Measurements from ENCODE around the gene NFIB. TPM values are rescaled to one million over a fixed set of nuclear protein-coding genes. Genes with fewer than 3 reads are reported as not detected.

NFIB gene
- total RNA-seq, 1 donor from 2014 or later = not detected

- peaks cover 1% of the 10 kb centered on the region for H3K4me1 Mint-ChIP-seq (ENCODE audit: low read depth)
- no peak overlapping the region for H3K4me3 Mint-ChIP-seq (ENCODE audit: low read depth)
- H3K9me3 Mint-ChIP-seq = no peaks in the 10 kb centered on the region
- no peak overlapping the region for H3K27ac Mint-ChIP-seq
- intact Hi-C loops (cut with micrococcal nuclease) = no loop called here
- peaks cover 2% of the 10 kb centered on the region for H3K27me3 Mint-ChIP-seq (ENCODE audit: low read depth)
- no peaks in the 10 kb centered on the region for H3K36me3 Mint-ChIP-seq (ENCODE audit: low read depth)
- no peak for DNase-seq (ENCODE audit: low spot score)
Measured at GRCh38 chr9:14214693-14215092, 99.2 kb downstream of the NFIB start.

DNA sequence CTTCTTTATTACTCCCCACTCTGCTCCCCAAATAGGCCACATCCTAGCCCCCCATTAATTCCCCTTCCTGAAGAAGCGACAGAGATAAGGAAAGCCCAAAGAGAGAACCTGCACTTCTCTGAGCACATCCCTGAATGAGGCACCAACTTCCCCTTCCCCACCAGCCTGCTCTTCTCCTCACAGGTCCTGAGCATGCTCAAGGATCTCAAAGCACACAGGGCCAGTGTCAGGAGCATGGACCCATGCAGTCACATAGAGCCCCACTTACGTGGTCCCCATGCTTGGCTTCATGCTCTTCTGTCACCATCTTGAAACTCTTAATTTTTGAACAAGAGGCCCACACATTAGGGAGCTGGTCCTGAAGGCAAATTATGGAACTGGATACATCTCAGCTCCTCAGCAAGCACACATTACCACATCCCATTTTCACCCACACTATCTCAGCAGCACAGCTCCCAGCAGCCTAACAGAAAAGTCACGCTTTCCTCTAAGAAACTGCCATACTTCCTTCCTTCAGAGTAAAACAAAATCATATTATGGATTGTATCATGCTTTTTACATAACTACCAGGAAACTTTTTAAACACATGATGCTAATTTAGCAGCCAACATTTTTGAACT is 99.8 kb downstream of the NFIB start:
- intact Hi-C loops (cut with micrococcal nuclease) = no loop called here

DNA sequence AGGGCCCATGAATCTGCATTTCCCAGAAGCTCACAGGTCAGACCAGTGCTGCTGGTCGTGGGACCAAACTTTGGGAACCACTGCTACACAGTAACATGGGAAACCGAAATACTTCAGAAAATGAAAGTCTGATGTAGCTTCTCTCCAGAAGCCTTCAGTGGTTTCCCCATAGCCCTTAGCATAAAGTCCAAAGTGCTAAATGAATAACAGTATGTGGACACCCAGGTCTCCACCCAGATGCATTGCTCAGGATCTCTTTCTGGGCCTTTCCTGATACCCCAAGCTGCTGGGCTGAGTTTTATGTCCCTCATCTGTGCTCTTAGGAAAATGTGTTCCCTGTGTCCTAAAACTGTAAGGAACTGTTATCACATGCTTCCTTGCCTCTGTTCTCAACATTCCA is 100.4 kb downstream of the NFIB start:
- DNase-seq (ENCODE audit: low spot score) = no peak
- Mint-ChIP-seq H3K27ac (no peak overlapping the region), H3K9me3 (no peaks in the 10 kb centered on the region), H3K27me3 (ENCODE audit: low read depth) (peaks cover 2% of the 10 kb centered on the region), H3K36me3 (ENCODE audit: low read depth) (no peaks in the 10 kb centered on the region), H3K4me3 (ENCODE audit: low read depth) (no peak overlapping the region), H3K4me1 (ENCODE audit: low read depth) (peaks cover 1% of the 10 kb centered on the region)
- intact Hi-C loops (cut with micrococcal nuclease) = no loop called here

More for the DNA sequence above, 99.8 kb downstream of the NFIB start:
- no peaks in the 10 kb centered on the region for H3K9me3 Mint-ChIP-seq
- H3K27me3 Mint-ChIP-seq (ENCODE audit: low read depth) = peaks cover 2% of the 10 kb centered on the region
- peaks cover 1% of the 10 kb centered on the region for H3K4me1 Mint-ChIP-seq (ENCODE audit: low read depth)
- no peaks in the 10 kb centered on the region for H3K36me3 Mint-ChIP-seq (ENCODE audit: low read depth)
- no peak overlapping the region for H3K27ac Mint-ChIP-seq
- H3K4me3 Mint-ChIP-seq (ENCODE audit: low read depth) = no peak overlapping the region
- no peak for DNase-seq (ENCODE audit: low spot score)

- H3K27me3 Mint-ChIP-seq (ENCODE audit: low read depth) = peaks cover 2% of the 10 kb centered on the region
- intact Hi-C loops (cut with micrococcal nuclease) = no loop called here
Measured at GRCh38 chr9:14212697-14213420, 101.1 kb downstream of the NFIB start.

DNA sequence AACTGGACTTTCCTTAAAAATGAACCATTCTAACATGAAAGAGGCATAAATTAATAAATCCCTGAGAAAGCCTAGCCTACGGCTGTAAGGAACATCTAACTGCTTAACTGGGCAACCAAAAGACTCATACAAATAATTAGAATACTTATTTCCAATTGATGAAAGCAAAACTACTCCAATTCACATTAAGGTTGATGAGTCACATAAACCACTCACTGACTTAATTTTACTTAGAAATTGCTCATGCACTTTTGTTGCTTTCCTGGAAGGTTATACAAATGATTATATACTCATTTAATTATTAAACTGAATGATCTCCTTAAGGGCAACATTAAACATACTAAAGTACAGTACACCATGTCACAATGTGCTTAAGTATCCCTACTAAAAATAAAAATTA is 101.9 kb downstream of the NFIB start:
- Mint-ChIP-seq H3K27me3 (ENCODE audit: low read depth) (peaks cover 2% of the 10 kb centered on the region), H3K27ac (no peak overlapping the region), H3K4me3 (ENCODE audit: low read depth) (no peak overlapping the region), H3K4me1 (ENCODE audit: low read depth) (peaks cover 1% of the 10 kb centered on the region), H3K9me3 (no peaks in the 10 kb centered on the region), H3K36me3 (ENCODE audit: low read depth) (no peaks in the 10 kb centered on the region)
- no peak for DNase-seq (ENCODE audit: low spot score)
- intact Hi-C loops (cut with micrococcal nuclease) = no loop called here

More at GRCh38 chr9:14212697-14213420, 101.1 kb downstream of the NFIB start:
- H3K27ac Mint-ChIP-seq = no peak overlapping the region
- H3K9me3 Mint-ChIP-seq = no peaks in the 10 kb centered on the region
- no peak overlapping the region for H3K4me3 Mint-ChIP-seq (ENCODE audit: low read depth)
- DNase-seq (ENCODE audit: low spot score) = no peak
- H3K4me1 Mint-ChIP-seq (ENCODE audit: low read depth) = peaks cover 1% of the 10 kb centered on the region
- no peaks in the 10 kb centered on the region for H3K36me3 Mint-ChIP-seq (ENCODE audit: low read depth)

- H3K27me3 Mint-ChIP-seq (ENCODE audit: low read depth) = peaks cover 2% of the 10 kb centered on the region
- intact Hi-C loops (cut with micrococcal nuclease) = no loop called here
- peaks cover 1% of the 10 kb centered on the region for H3K4me1 Mint-ChIP-seq (ENCODE audit: low read depth)
- H3K9me3 Mint-ChIP-seq = no peaks in the 10 kb centered on the region
- H3K36me3 Mint-ChIP-seq (ENCODE audit: low read depth) = no peaks in the 10 kb centered on the region
- no peak overlapping the region for H3K4me3 Mint-ChIP-seq (ENCODE audit: low read depth)
- no peak overlapping the region for H3K27ac Mint-ChIP-seq
- no peak for DNase-seq (ENCODE audit: low spot score)
Measured at GRCh38 chr9:14211564-14211963, 102.4 kb downstream of the NFIB start.

- Mint-ChIP-seq H3K9me3 (no peaks in the 10 kb centered on the region), H3K4me3 (ENCODE audit: low read depth) (no peak overlapping the region), H3K4me1 (ENCODE audit: low read depth) (peaks cover 1% of the 10 kb centered on the region), H3K27me3 (ENCODE audit: low read depth) (peaks cover 2% of the 10 kb centered on the region), H3K36me3 (ENCODE audit: low read depth) (no peaks in the 10 kb centered on the region), H3K27ac (no peak overlapping the region)
- DNase-seq (ENCODE audit: low spot score) = no peak
- intact Hi-C loops (cut with micrococcal nuclease) = no loop called here
Measured at GRCh38 chr9:14210428-14210827, 103.5 kb downstream of the NFIB start.

DNA sequence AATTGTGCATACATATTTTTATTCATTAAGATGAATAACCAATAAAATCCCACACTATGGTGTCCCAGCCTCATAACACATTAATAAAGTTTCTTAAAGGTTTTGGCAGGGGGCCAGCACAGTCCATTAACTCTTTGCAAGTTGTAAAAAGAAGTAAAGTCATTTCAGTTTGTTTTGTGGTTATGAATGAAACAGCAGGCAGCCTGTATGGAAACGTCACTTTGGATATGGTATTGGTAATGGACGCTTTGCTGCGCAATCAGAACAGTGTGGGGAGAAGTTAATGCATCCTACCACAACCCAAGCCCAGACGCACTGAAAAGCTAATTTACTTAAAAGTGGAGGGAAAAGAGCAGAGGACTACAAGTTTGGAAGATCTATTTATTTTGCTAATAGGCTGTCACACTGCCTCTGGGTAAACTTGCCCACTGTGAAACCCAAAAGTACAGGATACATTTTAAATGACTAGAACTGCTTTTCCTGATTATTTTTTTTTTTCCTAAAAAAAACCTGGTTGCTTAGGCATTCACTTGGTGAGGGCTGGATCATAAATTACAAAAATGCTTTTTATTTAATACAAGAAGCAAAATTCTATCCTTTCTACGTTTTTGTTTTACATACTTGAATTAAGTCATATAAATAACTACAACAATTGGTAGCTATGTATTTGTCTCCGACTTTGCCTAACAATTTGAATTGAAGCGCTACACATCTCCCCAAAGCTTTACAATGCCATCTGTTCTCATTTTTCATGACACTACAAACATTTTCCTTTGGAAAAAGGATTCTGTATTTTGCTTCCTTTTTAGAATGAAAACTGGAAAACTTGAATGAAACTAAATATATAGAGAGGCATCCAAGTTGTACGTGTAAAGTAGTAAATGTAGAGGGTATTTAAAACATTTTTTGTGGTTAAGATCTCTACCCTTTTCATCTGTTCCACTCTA is 104.3 kb downstream of the NFIB start:
- intact Hi-C loops (cut with micrococcal nuclease) = no loop called here
- Mint-ChIP-seq H3K27ac (no peak overlapping the region), H3K36me3 (ENCODE audit: low read depth) (no peaks in the 10 kb centered on the region), H3K27me3 (ENCODE audit: low read depth) (peaks cover 2% of the 10 kb centered on the region), H3K4me3 (ENCODE audit: low read depth) (no peak overlapping the region), H3K4me1 (ENCODE audit: low read depth) (peaks cover 1% of the 10 kb centered on the region), H3K9me3 (no peaks in the 10 kb centered on the region)
- DNase-seq (ENCODE audit: low spot score) = no peak

- DNase-seq (ENCODE audit: low spot score) = no peak
- no peaks in the 10 kb centered on the region for H3K36me3 Mint-ChIP-seq (ENCODE audit: low read depth)
- peaks cover 2% of the 10 kb centered on the region for H3K27me3 Mint-ChIP-seq (ENCODE audit: low read depth)
- H3K9me3 Mint-ChIP-seq = no peaks in the 10 kb centered on the region
- peaks cover 1% of the 10 kb centered on the region for H3K4me1 Mint-ChIP-seq (ENCODE audit: low read depth)
- no peak overlapping the region for H3K4me3 Mint-ChIP-seq (ENCODE audit: low read depth)
- intact Hi-C loops (cut with micrococcal nuclease) = no loop called here
- H3K27ac Mint-ChIP-seq = no peak overlapping the region
Measured at GRCh38 chr9:14207352-14207995, 106.5 kb downstream of the NFIB start.

GRCh38 chr9:14205463-14205862 is 108.5 kb downstream of the NFIB start:
- Mint-ChIP-seq H3K27me3 (ENCODE audit: low read depth) (no peaks in the 10 kb centered on the region), H3K27ac (no peak overlapping the region), H3K4me1 (ENCODE audit: low read depth) (no peaks in the 10 kb centered on the region), H3K9me3 (no peaks in the 10 kb centered on the region), H3K36me3 (ENCODE audit: low read depth) (no peaks in the 10 kb centered on the region), H3K4me3 (ENCODE audit: low read depth) (no peak overlapping the region)
- intact Hi-C loops (cut with micrococcal nuclease) = no loop called here
- no peak for DNase-seq (ENCODE audit: low spot score)

GRCh38 chr9:14203356-14204056 is 110.4 kb downstream of the NFIB start:
- Mint-ChIP-seq H3K27me3 (ENCODE audit: low read depth) (no peaks in the 10 kb centered on the region), H3K9me3 (no peaks in the 10 kb centered on the region), H3K4me1 (ENCODE audit: low read depth) (no peaks in the 10 kb centered on the region), H3K36me3 (ENCODE audit: low read depth) (no peaks in the 10 kb centered on the region), H3K27ac (no peak overlapping the region), H3K4me3 (ENCODE audit: low read depth) (no peak overlapping the region)
- DNase-seq (ENCODE audit: low spot score) = no peak
- intact Hi-C loops (cut with micrococcal nuclease) = no loop called here

GRCh38 chr9:14198841-14199455 is 115.0 kb downstream of the NFIB start:
- intact Hi-C loops (cut with micrococcal nuclease) = no loop called here
- no peak for DNase-seq (ENCODE audit: low spot score)
- H3K27ac Mint-ChIP-seq = no peak overlapping the region
- H3K27me3 Mint-ChIP-seq (ENCODE audit: low read depth) = no peaks in the 10 kb centered on the region
- H3K9me3 Mint-ChIP-seq = no peaks in the 10 kb centered on the region
- no peaks in the 10 kb centered on the region for H3K4me1 Mint-ChIP-seq (ENCODE audit: low read depth)
- no peak overlapping the region for H3K4me3 Mint-ChIP-seq (ENCODE audit: low read depth)
- H3K36me3 Mint-ChIP-seq (ENCODE audit: low read depth) = no peaks in the 10 kb centered on the region
